ENCODE data around the gene PRKG1.

PRKG1 gene

DNA sequence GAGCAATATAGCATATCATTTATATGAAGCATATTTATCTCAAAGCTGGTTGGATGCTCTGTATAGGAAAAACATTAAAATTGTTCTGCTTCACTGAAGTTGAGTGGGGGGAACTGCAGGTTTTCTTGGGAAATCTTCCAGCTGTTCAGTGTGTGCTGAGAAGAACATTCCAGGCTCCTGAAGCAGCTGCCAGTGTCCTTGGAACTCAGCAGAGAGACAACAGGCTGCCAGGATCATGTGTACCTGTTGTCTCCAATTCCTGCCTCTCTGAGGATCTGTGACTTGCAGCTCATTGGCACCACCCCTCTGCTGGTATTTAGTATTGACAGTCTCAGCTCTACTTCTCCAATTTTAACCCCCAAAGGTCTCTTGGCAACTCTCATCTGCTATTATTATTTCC lies 42.3 kb upstream of the PRKG1 start:
- Histone ChIP-seq H3K27me3 (ENCODE audit: insufficient read depth, low read length) (no peaks in the 10 kb centered on the region), H4K91ac (ENCODE audit: low read depth, low read length) (no peak overlapping the region), H3K9ac (ENCODE audit: low read length) (no peak overlapping the region), H2AFZ (ENCODE audit: insufficient read depth, low read length, poor library complexity) (no peak overlapping the region), H4K8ac (ENCODE audit: low read depth, low read length) (no peak overlapping the region), H4K12ac (ENCODE audit: low read depth, low read length) (no peak overlapping the region), H3K4ac (ENCODE audit: low read depth, low read length) (no peak overlapping the region), H2BK120ac (ENCODE audit: insufficient read depth, low read length, poor library complexity) (no peak overlapping the region), H3K4me2 (ENCODE audit: low read length) (no peak overlapping the region), H3K4me3 (ENCODE audit: low read depth, low read length) (no peak overlapping the region), H3K23ac (ENCODE audit: low read length) (no peak overlapping the region), H3K27ac (ENCODE audit: low read depth, low read length) (no peak overlapping the region), H3K79me1 (ENCODE audit: low read length) (no peaks in the 10 kb centered on the region), H3K79me2 (ENCODE audit: control insufficient read depth, insufficient read depth, low read length, poor library complexity) (no peaks in the 10 kb centered on the region), H2BK5ac (ENCODE audit: low read depth, low read length, poor library complexity) (no peak overlapping the region), H2AK5ac (ENCODE audit: low read length) (no peak overlapping the region), H2BK12ac (ENCODE audit: low read length) (no peak overlapping the region), H3K4me1 (ENCODE audit: control insufficient read depth in 1 of 2, insufficient read depth in 2 of 2, low read length in 2 of 2) (peaks cover 0 to 2% of the 10 kb centered on the region in 2 experiments), H3K9me3 (ENCODE audit: insufficient read depth, low read depth, low read length) (no peaks in the 10 kb centered on the region), H3K36me3 (ENCODE audit: control insufficient read depth in 1 of 2, insufficient read depth in 2 of 2, low read length in 2 of 2) (no peaks in the 10 kb centered on the region), H3K14ac (ENCODE audit: low read length) (no peak overlapping the region), H3K18ac (ENCODE audit: low read length) (no peak overlapping the region)
- no peak for DNase-seq

- no peak overlapping the region for H3K23ac ChIP-seq (ENCODE audit: low read length)
- H3K18ac ChIP-seq (ENCODE audit: low read length): no peak overlapping the region
- H3K36me3 ChIP-seq (ENCODE audit: control insufficient read depth in 1 of 2, insufficient read depth in 2 of 2, low read length in 2 of 2): no peaks in the 10 kb centered on the region
- peak in 1 of 2 donors; percentile 18 for DNase-seq
- WGBS (ENCODE audit: extremely low coverage, insufficient coverage, insufficient read length): no CpG with 5 or more reads among the region's 4 CpGs
- no peak overlapping the region for H2BK120ac ChIP-seq (ENCODE audit: insufficient read depth, low read length, poor library complexity)
- no peak overlapping the region for H4K91ac ChIP-seq (ENCODE audit: low read depth, low read length)
- H3K27me3 ChIP-seq (ENCODE audit: insufficient read depth, low read length): no peaks in the 10 kb centered on the region
- no peak overlapping the region for H3K27ac ChIP-seq (ENCODE audit: low read depth, low read length)
- no peak overlapping the region for H2BK5ac ChIP-seq (ENCODE audit: low read depth, low read length, poor library complexity)
- no peak overlapping the region for H2BK12ac ChIP-seq (ENCODE audit: low read length)
- peaks cover 0 to 2% of the 10 kb centered on the region in 2 experiments for H3K4me1 ChIP-seq (ENCODE audit: control insufficient read depth in 1 of 2, insufficient read depth in 2 of 2, low read length in 2 of 2)
- no peak overlapping the region for H3K4me3 ChIP-seq (ENCODE audit: low read depth, low read length)
- H3K79me1 ChIP-seq (ENCODE audit: low read length): no peaks in the 10 kb centered on the region
- H4K12ac ChIP-seq (ENCODE audit: low read depth, low read length): no peak overlapping the region
- no peak overlapping the region for H3K14ac ChIP-seq (ENCODE audit: low read length)
- no peak overlapping the region for H4K8ac ChIP-seq (ENCODE audit: low read depth, low read length)
- H3K4ac ChIP-seq (ENCODE audit: low read depth, low read length): no peak overlapping the region
- no peaks in the 10 kb centered on the region for H3K79me2 ChIP-seq (ENCODE audit: control insufficient read depth, insufficient read depth, low read length, poor library complexity)
- H3K4me2 ChIP-seq (ENCODE audit: low read length): no peak overlapping the region
- no peaks in the 10 kb centered on the region for H3K9me3 ChIP-seq (ENCODE audit: insufficient read depth, low read depth, low read length)
- H2AK5ac ChIP-seq (ENCODE audit: low read length): no peak overlapping the region
- H3K9ac ChIP-seq (ENCODE audit: low read length): no peak overlapping the region
- H2AFZ ChIP-seq (ENCODE audit: insufficient read depth, low read length, poor library complexity): no peak overlapping the region
These were observed 39.5 kb upstream of the PRKG1 start for GRCh38 chr10:51034769-51035168.

- Histone ChIP-seq H2AK5ac (ENCODE audit: low read length) (no peak overlapping the region), H3K4me1 (ENCODE audit: control insufficient read depth in 1 of 2, insufficient read depth in 2 of 2, low read length in 2 of 2) (peaks cover 0 to 2% of the 10 kb centered on the region in 2 experiments)
- no CpG with 5 or more reads among the region's 4 CpGs for WGBS (ENCODE audit: extremely low coverage, insufficient coverage, insufficient read length)
These were observed 38.9 kb upstream of the PRKG1 start for GRCh38 chr10:51035344-51035743.

GRCh38 chr10:51045871-51046270 lies 28.4 kb upstream of the PRKG1 start:
- H3K9me3 ChIP-seq (ENCODE audit: insufficient read depth, low read depth, low read length): no peaks in the 10 kb centered on the region
- DNase-seq: no peak
- H3K4me2 ChIP-seq (ENCODE audit: low read length): no peak overlapping the region
- H3K36me3 ChIP-seq (ENCODE audit: control insufficient read depth in 1 of 2, insufficient read depth in 2 of 2, low read length in 2 of 2): no peaks in the 10 kb centered on the region
- no peak overlapping the region for H3K27ac ChIP-seq (ENCODE audit: low read depth, low read length)
- no peak overlapping the region for H4K8ac ChIP-seq (ENCODE audit: low read depth, low read length)
- H3K79me1 ChIP-seq (ENCODE audit: low read length): no peaks in the 10 kb centered on the region
- no peak overlapping the region for H2AFZ ChIP-seq (ENCODE audit: insufficient read depth, low read length, poor library complexity)
- H3K9ac ChIP-seq (ENCODE audit: low read length): no peak overlapping the region
- no peak overlapping the region for H3K23ac ChIP-seq (ENCODE audit: low read length)
- H3K4me1 ChIP-seq (ENCODE audit: control insufficient read depth in 1 of 2, insufficient read depth in 2 of 2, low read length in 2 of 2): no peaks in the 10 kb centered on the region
- H2BK12ac ChIP-seq (ENCODE audit: low read length): no peak overlapping the region
- H4K12ac ChIP-seq (ENCODE audit: low read depth, low read length): no peak overlapping the region
- no peak overlapping the region for H3K18ac ChIP-seq (ENCODE audit: low read length)
- no peak overlapping the region for H3K14ac ChIP-seq (ENCODE audit: low read length)
- H3K4ac ChIP-seq (ENCODE audit: low read depth, low read length): no peak overlapping the region
- no peak overlapping the region for H3K4me3 ChIP-seq (ENCODE audit: low read depth, low read length)
- no peaks in the 10 kb centered on the region for H3K79me2 ChIP-seq (ENCODE audit: control insufficient read depth, insufficient read depth, low read length, poor library complexity)
- H2BK120ac ChIP-seq (ENCODE audit: insufficient read depth, low read length, poor library complexity): no peak overlapping the region
- H2BK5ac ChIP-seq (ENCODE audit: low read depth, low read length, poor library complexity): no peak overlapping the region
- WGBS (ENCODE audit: extremely low coverage, insufficient coverage, insufficient read length): no CpG with 5 or more reads among the region's 2 CpGs
- H3K27me3 ChIP-seq (ENCODE audit: insufficient read depth, low read length): no peaks in the 10 kb centered on the region
- H4K91ac ChIP-seq (ENCODE audit: low read depth, low read length): no peak overlapping the region
- H2AK5ac ChIP-seq (ENCODE audit: low read length): no peak overlapping the region

More at GRCh38 chr10:51035344-51035743, 38.9 kb upstream of the PRKG1 start:
- H3K18ac ChIP-seq (ENCODE audit: low read length): no peak overlapping the region
- H2AFZ ChIP-seq (ENCODE audit: insufficient read depth, low read length, poor library complexity): no peak overlapping the region
- DNase-seq: no peak
- H3K23ac ChIP-seq (ENCODE audit: low read length): no peak overlapping the region
- H3K4ac ChIP-seq (ENCODE audit: low read depth, low read length): no peak overlapping the region
- H3K9ac ChIP-seq (ENCODE audit: low read length): no peak overlapping the region
- H3K9me3 ChIP-seq (ENCODE audit: insufficient read depth, low read depth, low read length): no peaks in the 10 kb centered on the region
- no peak overlapping the region for H3K4me2 ChIP-seq (ENCODE audit: low read length)
- H3K79me1 ChIP-seq (ENCODE audit: low read length): no peaks in the 10 kb centered on the region
- no peak overlapping the region for H2BK120ac ChIP-seq (ENCODE audit: insufficient read depth, low read length, poor library complexity)
- no peak overlapping the region for H4K12ac ChIP-seq (ENCODE audit: low read depth, low read length)
- H3K14ac ChIP-seq (ENCODE audit: low read length): no peak overlapping the region
- no peaks in the 10 kb centered on the region for H3K36me3 ChIP-seq (ENCODE audit: control insufficient read depth in 1 of 2, insufficient read depth in 2 of 2, low read length in 2 of 2)
- H4K91ac ChIP-seq (ENCODE audit: low read depth, low read length): no peak overlapping the region
- H3K27me3 ChIP-seq (ENCODE audit: insufficient read depth, low read length): no peaks in the 10 kb centered on the region
- no peak overlapping the region for H2BK5ac ChIP-seq (ENCODE audit: low read depth, low read length, poor library complexity)
- H2BK12ac ChIP-seq (ENCODE audit: low read length): no peak overlapping the region
- no peak overlapping the region for H3K27ac ChIP-seq (ENCODE audit: low read depth, low read length)
- no peak overlapping the region for H3K4me3 ChIP-seq (ENCODE audit: low read depth, low read length)
- H4K8ac ChIP-seq (ENCODE audit: low read depth, low read length): no peak overlapping the region
- no peaks in the 10 kb centered on the region for H3K79me2 ChIP-seq (ENCODE audit: control insufficient read depth, insufficient read depth, low read length, poor library complexity)

Data from trophoblast cell (in vitro differentiated cells and primary cell).